Brain pericyte (primary cell): ENCODE results near the gene HPGDS.
"Not testable (repeated sequence)": the region's sequence is repeated elsewhere in the genome, so short reads cannot be mapped to it uniquely, and the experiment has no call there.

Source experiments
- DNase-seq: peaks from one replicate; pipeline ENCODE4 v3.0.0-alpha.2; 2012; ENCODE audit warnings: low read depth, low spot score

HPGDS gene

GRCh38 chr4:94342694-94343093 is at the start of gene HPGDS:
Gene HPGDS (minus strand): TSS chr4:94342836. CDS start chr4:94334629, 8,207 bp downstream.
- DNase-seq, result no peak

- DNase-seq, result no peak
Observed at GRCh38 chr4:94390804-94391410, 48.3 kb upstream of the HPGDS start.

GRCh38 chr4:94389595-94390267 is 47.1 kb upstream of the HPGDS start:
- no peak for DNase-seq

- DNase-seq, result not testable (repeated sequence)
Observed at GRCh38 chr4:94387965-94388364, 45.3 kb upstream of the HPGDS start.

- not testable (repeated sequence) for DNase-seq
Observed at GRCh38 chr4:94385452-94385851, 42.8 kb upstream of the HPGDS start.

- DNase-seq, result not testable (repeated sequence)
Observed at GRCh38 chr4:94382891-94383290, 40.3 kb upstream of the HPGDS start.

GRCh38 chr4:94378047-94378446 is 35.4 kb upstream of the HPGDS start:
- DNase-seq, result no peak

GRCh38 chr4:94377294-94377693 is 34.7 kb upstream of the HPGDS start:
- DNase-seq, result no peak

- DNase-seq, result no peak
Observed at GRCh38 chr4:94375364-94375763, 32.7 kb upstream of the HPGDS start.

GRCh38 chr4:94373752-94374151 is 31.1 kb upstream of the HPGDS start:
- DNase-seq, result no peak

GRCh38 chr4:94372991-94373390 is 30.4 kb upstream of the HPGDS start:
- no peak for DNase-seq

- no peak for DNase-seq
Observed at GRCh38 chr4:94372228-94372978, 29.8 kb upstream of the HPGDS start.

- no peak for DNase-seq
Observed at GRCh38 chr4:94371290-94371689, 28.7 kb upstream of the HPGDS start.

- no peak for DNase-seq
Observed at GRCh38 chr4:94370533-94371254, 28.1 kb upstream of the HPGDS start.

- no peak for DNase-seq
Observed at GRCh38 chr4:94369046-94369445, 26.4 kb upstream of the HPGDS start.

- DNase-seq, result no peak
Observed at GRCh38 chr4:94368459-94368858, 25.8 kb upstream of the HPGDS start.

GRCh38 chr4:94365304-94365703 is 22.7 kb upstream of the HPGDS start:
- DNase-seq, result no peak

GRCh38 chr4:94364527-94364926 is 21.9 kb upstream of the HPGDS start:
- DNase-seq, result no peak

- no peak for DNase-seq
Observed at GRCh38 chr4:94363136-94363655, 20.6 kb upstream of the HPGDS start.

- DNase-seq, result no peak
Observed at GRCh38 chr4:94359838-94360237, 17.2 kb upstream of the HPGDS start.

GRCh38 chr4:94359221-94359620 is 16.6 kb upstream of the HPGDS start:
- no peak for DNase-seq

- DNase-seq, result no peak
Observed at GRCh38 chr4:94358101-94358500, 15.5 kb upstream of the HPGDS start.
